ENCODE data around the gene NBAS.
"Not testable (repeated sequence)": the region's sequence is repeated elsewhere in the genome, so short reads cannot be mapped to it uniquely, and the experiment has no call there.

Gene NBAS

GRCh38 chr2:15427987-15428386, 133.1 kb downstream of the NBAS start:
- no peak for DNase-seq (ENCODE audit: low read depth in 1 of 2, low spot score in 1 of 2)

- DNase-seq (ENCODE audit: low read depth in 1 of 2, low spot score in 1 of 2): no peak
Measured at GRCh38 chr2:15426606-15427005, 134.5 kb downstream of the NBAS start.

GRCh38 chr2:15425712-15426111, 135.4 kb downstream of the NBAS start:
- no peak for DNase-seq (ENCODE audit: low read depth in 1 of 2, low spot score in 1 of 2)

- no peak for DNase-seq (ENCODE audit: low read depth in 1 of 2, low spot score in 1 of 2)
Measured at GRCh38 chr2:15421753-15422152, 139.4 kb downstream of the NBAS start.

- no peak for DNase-seq (ENCODE audit: low read depth in 1 of 2, low spot score in 1 of 2)
Measured at GRCh38 chr2:15415748-15416147, 145.4 kb downstream of the NBAS start.

- DNase-seq (ENCODE audit: low read depth in 1 of 2, low spot score in 1 of 2): no peak
Measured at GRCh38 chr2:15412779-15413178, 148.4 kb downstream of the NBAS start.

- DNase-seq (ENCODE audit: low read depth in 1 of 2, low spot score in 1 of 2): no peak
Measured at GRCh38 chr2:15412309-15412708, 148.8 kb downstream of the NBAS start.

- no peak for DNase-seq (ENCODE audit: low read depth in 1 of 2, low spot score in 1 of 2)
Measured at GRCh38 chr2:15410884-15411283, 150.2 kb downstream of the NBAS start.

- no peak for DNase-seq (ENCODE audit: low read depth in 1 of 2, low spot score in 1 of 2)
Measured at GRCh38 chr2:15408759-15409158, 152.4 kb downstream of the NBAS start.

GRCh38 chr2:15407666-15408065, 153.5 kb downstream of the NBAS start:
- no peak for DNase-seq (ENCODE audit: low read depth in 1 of 2, low spot score in 1 of 2)

GRCh38 chr2:15404511-15404910, 156.6 kb downstream of the NBAS start:
- DNase-seq (ENCODE audit: low read depth in 1 of 2, low spot score in 1 of 2): not testable (repeated sequence)

GRCh38 chr2:15400240-15400826, 160.8 kb downstream of the NBAS start:
- no peak for DNase-seq (ENCODE audit: low read depth in 1 of 2, low spot score in 1 of 2)

- DNase-seq (ENCODE audit: low read depth in 1 of 2, low spot score in 1 of 2): no peak
Measured at GRCh38 chr2:15399241-15399640, 161.9 kb downstream of the NBAS start.

GRCh38 chr2:15391751-15392150, 169.4 kb downstream of the NBAS start:
- no peak for DNase-seq (ENCODE audit: low read depth in 1 of 2, low spot score in 1 of 2)

GRCh38 chr2:15389895-15390294, 171.2 kb downstream of the NBAS start:
- DNase-seq (ENCODE audit: low read depth in 1 of 2, low spot score in 1 of 2): no peak

- no peak for DNase-seq (ENCODE audit: low read depth in 1 of 2, low spot score in 1 of 2)
Measured at GRCh38 chr2:15389326-15389700, 171.8 kb downstream of the NBAS start.

- DNase-seq (ENCODE audit: low read depth in 1 of 2, low spot score in 1 of 2): no peak
Measured at GRCh38 chr2:15388406-15389325, 172.5 kb downstream of the NBAS start.

GRCh38 chr2:15385184-15385583, 175.9 kb downstream of the NBAS start:
- DNase-seq (ENCODE audit: low read depth in 1 of 2, low spot score in 1 of 2): no peak

GRCh38 chr2:15383695-15384350, 177.3 kb downstream of the NBAS start:
- DNase-seq (ENCODE audit: low read depth in 1 of 2, low spot score in 1 of 2): no peak

GRCh38 chr2:15378148-15378908, 182.8 kb downstream of the NBAS start:
- DNase-seq (ENCODE audit: low read depth in 1 of 2, low spot score in 1 of 2): no peak

GRCh38 chr2:15377202-15377601, 183.9 kb downstream of the NBAS start:
- no peak for DNase-seq (ENCODE audit: low read depth in 1 of 2, low spot score in 1 of 2)
